ENCODE data around the gene CBFA2T3.

DNA sequence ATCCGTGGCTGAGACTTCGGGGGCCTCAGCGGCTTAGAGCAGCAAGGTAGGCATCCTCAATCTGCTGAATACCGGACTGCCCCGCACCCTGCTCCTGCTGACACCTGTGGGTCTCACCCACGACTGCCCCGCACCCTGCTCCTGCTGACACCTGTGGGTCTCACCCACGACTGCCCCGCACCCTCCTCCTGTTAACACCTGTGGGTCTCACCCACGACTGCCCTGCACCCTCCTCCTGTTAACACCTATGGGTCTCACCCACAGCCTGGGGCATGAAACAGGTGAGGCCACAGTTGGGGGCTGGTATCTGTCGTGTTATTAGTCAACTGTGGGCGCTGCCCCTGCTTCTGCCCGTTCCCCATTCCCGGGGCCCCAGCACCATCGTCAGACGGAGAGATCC is 74.3 kb downstream of the CBFA2T3 start:
- TF ChIP-seq, protein P1, sequence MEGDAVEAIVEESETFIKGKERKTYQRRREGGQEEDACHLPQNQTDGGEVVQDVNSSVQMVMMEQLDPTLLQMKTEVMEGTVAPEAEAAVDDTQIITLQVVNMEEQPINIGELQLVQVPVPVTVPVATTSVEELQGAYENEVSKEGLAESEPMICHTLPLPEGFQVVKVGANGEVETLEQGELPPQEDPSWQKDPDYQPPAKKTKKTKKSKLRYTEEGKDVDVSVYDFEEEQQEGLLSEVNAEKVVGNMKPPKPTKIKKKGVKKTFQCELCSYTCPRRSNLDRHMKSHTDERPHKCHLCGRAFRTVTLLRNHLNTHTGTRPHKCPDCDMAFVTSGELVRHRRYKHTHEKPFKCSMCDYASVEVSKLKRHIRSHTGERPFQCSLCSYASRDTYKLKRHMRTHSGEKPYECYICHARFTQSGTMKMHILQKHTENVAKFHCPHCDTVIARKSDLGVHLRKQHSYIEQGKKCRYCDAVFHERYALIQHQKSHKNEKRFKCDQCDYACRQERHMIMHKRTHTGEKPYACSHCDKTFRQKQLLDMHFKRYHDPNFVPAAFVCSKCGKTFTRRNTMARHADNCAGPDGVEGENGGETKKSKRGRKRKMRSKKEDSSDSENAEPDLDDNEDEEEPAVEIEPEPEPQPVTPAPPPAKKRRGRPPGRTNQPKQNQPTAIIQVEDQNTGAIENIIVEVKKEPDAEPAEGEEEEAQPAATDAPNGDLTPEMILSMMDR (IDR thresholded peaks at IDR 0.05), result no peak
- TF ChIP-seq POLR2AphosphoS5 (IDR thresholded peaks at IDR 0.05; ENCODE audit: low read depth, low read length), result no peak
